ENCODE data around the gene CDH8.

The CDH8 gene

DNA sequence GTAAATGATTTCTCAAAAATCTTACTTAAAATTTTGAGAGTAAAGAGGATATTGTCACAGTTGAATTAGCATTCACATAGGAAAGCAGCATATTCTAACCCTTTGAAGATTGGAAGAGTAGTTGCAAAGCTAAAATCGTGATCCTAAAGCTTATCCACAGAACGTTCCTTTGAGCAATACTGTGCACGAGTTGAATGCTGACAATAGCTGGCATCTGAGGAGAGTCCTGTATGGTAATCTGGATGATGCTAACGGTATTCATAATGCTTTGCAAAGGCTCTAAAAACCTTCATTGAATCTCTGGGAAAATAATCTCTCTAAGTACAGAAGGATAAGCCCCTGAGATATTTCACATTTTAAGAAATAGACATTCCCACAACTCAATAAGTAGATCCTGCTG, 354.6 kb downstream of the CDH8 start:
- H3K9me3 ChIP-seq (replicated peaks; ENCODE audit: insufficient read depth, low read length), result no peaks in the 10 kb centered on the region
- H3K27ac ChIP-seq (ENCODE audit: low read length), result no peak overlapping the region
- H4K20me1 ChIP-seq (ENCODE audit: insufficient read depth, low read length), result no peaks in the 10 kb centered on the region
- H3K36me3 ChIP-seq (replicated peaks; ENCODE audit: insufficient read depth, low read length), result no peaks in the 10 kb centered on the region
- H3K4me1 ChIP-seq (ENCODE audit: low read length), result no peaks in the 10 kb centered on the region
- no peak overlapping the region for H3K4me3 ChIP-seq (ENCODE audit: low read length)
- no peaks in the 10 kb centered on the region for H3K27me3 ChIP-seq (replicated peaks; ENCODE audit: insufficient read depth, low read length)
- H3K9ac ChIP-seq (ENCODE audit: low read length), result no peak overlapping the region
- H3K4me2 ChIP-seq (ENCODE audit: low read depth, low read length), result no peak overlapping the region
- H2AFZ ChIP-seq (ENCODE audit: low read length), result no peak overlapping the region
- H3K79me2 ChIP-seq (ENCODE audit: low read length), result no peaks in the 10 kb centered on the region
- DNase-seq, result no peak
- TF ChIP-seq, protein P1, sequence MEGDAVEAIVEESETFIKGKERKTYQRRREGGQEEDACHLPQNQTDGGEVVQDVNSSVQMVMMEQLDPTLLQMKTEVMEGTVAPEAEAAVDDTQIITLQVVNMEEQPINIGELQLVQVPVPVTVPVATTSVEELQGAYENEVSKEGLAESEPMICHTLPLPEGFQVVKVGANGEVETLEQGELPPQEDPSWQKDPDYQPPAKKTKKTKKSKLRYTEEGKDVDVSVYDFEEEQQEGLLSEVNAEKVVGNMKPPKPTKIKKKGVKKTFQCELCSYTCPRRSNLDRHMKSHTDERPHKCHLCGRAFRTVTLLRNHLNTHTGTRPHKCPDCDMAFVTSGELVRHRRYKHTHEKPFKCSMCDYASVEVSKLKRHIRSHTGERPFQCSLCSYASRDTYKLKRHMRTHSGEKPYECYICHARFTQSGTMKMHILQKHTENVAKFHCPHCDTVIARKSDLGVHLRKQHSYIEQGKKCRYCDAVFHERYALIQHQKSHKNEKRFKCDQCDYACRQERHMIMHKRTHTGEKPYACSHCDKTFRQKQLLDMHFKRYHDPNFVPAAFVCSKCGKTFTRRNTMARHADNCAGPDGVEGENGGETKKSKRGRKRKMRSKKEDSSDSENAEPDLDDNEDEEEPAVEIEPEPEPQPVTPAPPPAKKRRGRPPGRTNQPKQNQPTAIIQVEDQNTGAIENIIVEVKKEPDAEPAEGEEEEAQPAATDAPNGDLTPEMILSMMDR (IDR thresholded peaks at IDR 0.05; ENCODE audit: low read length), result no peak
- TF ChIP-seq EZH2phosphoT487 (IDR thresholded peaks at IDR 0.05; ENCODE audit: low read length) (no peak), EZH2 (optimal IDR thresholded peaks at IDR 0.05; ENCODE audit: low read depth, low read length) (no peak)
- no peaks in the 10 kb centered on the region for H3K9me2 ChIP-seq (replicated peaks; ENCODE audit: insufficient read depth, low read length)
- H3F3A ChIP-seq (ENCODE audit: insufficient read depth, low read length), result no peaks in the 10 kb centered on the region

- DNase-seq, result no peak
- no peaks in the 10 kb centered on the region for H3K9me2 ChIP-seq (replicated peaks; ENCODE audit: insufficient read depth, low read length)
- H3K27me3 ChIP-seq (replicated peaks; ENCODE audit: insufficient read depth, low read length), result no peaks in the 10 kb centered on the region
- no peaks in the 10 kb centered on the region for H4K20me1 ChIP-seq (ENCODE audit: insufficient read depth, low read length)
- H3K36me3 ChIP-seq (replicated peaks; ENCODE audit: insufficient read depth, low read length), result no peaks in the 10 kb centered on the region
- no peaks in the 10 kb centered on the region for H3K79me2 ChIP-seq (ENCODE audit: low read length)
- no peak overlapping the region for H3K4me2 ChIP-seq (ENCODE audit: low read depth, low read length)
- H3K9ac ChIP-seq (ENCODE audit: low read length), result no peak overlapping the region
- H3K9me3 ChIP-seq (replicated peaks; ENCODE audit: insufficient read depth, low read length), result no peaks in the 10 kb centered on the region
- TF ChIP-seq EZH2 (optimal IDR thresholded peaks at IDR 0.05; ENCODE audit: low read depth, low read length), result no peak
- H2AFZ ChIP-seq (ENCODE audit: low read length), result no peak overlapping the region
- H3K4me1 ChIP-seq (ENCODE audit: low read length), result no peaks in the 10 kb centered on the region
- H3F3A ChIP-seq (ENCODE audit: insufficient read depth, low read length), result no peaks in the 10 kb centered on the region
- H3K4me3 ChIP-seq (ENCODE audit: low read length), result no peak overlapping the region
- no peak overlapping the region for H3K27ac ChIP-seq (ENCODE audit: low read length)
These were observed 355.1 kb downstream of the CDH8 start for GRCh38 chr16:61681124-61681523.

DNA sequence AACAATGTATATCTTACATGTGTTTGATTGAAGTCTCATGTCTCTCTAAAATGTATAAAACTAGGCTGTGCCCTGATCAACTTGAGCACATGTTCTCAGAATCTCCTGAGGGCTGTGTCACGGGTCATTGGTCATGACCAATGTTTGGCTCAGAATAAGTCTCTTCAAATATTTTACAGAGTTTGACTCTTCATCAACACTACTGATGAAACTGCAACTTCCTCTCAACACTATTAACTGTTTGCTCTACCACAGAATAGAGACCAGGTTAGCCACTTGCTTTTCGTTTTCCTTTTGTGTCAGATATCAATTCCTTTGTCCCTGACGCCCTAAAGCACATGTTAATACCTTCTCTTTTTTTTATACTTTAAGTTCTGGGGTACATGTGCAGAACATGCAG, 358.1 kb downstream of the CDH8 start:
- H3K9me3 ChIP-seq (replicated peaks; ENCODE audit: insufficient read depth, low read length), result no peaks in the 10 kb centered on the region
- no peaks in the 10 kb centered on the region for H3K36me3 ChIP-seq (replicated peaks; ENCODE audit: insufficient read depth, low read length)
- no peak overlapping the region for H3K4me2 ChIP-seq (ENCODE audit: low read depth, low read length)
- H2AFZ ChIP-seq (ENCODE audit: low read length), result no peak overlapping the region
- no peaks in the 10 kb centered on the region for H3K4me1 ChIP-seq (ENCODE audit: low read length)
- no peaks in the 10 kb centered on the region for H4K20me1 ChIP-seq (ENCODE audit: insufficient read depth, low read length)
- no peak for DNase-seq
- no peak overlapping the region for H3K4me3 ChIP-seq (ENCODE audit: low read length)
- H3K9ac ChIP-seq (ENCODE audit: low read length), result no peak overlapping the region
- H3K27me3 ChIP-seq (replicated peaks; ENCODE audit: insufficient read depth, low read length), result no peaks in the 10 kb centered on the region
- H3K79me2 ChIP-seq (ENCODE audit: low read length), result no peaks in the 10 kb centered on the region
- no peaks in the 10 kb centered on the region for H3K9me2 ChIP-seq (replicated peaks; ENCODE audit: insufficient read depth, low read length)
- TF ChIP-seq EZH2 (optimal IDR thresholded peaks at IDR 0.05; ENCODE audit: low read depth, low read length) (no peak), EZH2phosphoT487 (IDR thresholded peaks at IDR 0.05; ENCODE audit: low read length) (no peak)
- TF ChIP-seq, protein P1 (IDR thresholded peaks at IDR 0.05; ENCODE audit: low read length), result no peak
- H3K27ac ChIP-seq (ENCODE audit: low read length), result no peak overlapping the region
- H3F3A ChIP-seq (ENCODE audit: insufficient read depth, low read length), result no peaks in the 10 kb centered on the region

GRCh38 chr16:61677776-61678175, 358.5 kb downstream of the CDH8 start:
- TF ChIP-seq, protein P1 (IDR thresholded peaks at IDR 0.05; ENCODE audit: low read length), result no peak
- TF ChIP-seq EZH2 (optimal IDR thresholded peaks at IDR 0.05; ENCODE audit: low read depth, low read length) (no peak), EZH2phosphoT487 (IDR thresholded peaks at IDR 0.05; ENCODE audit: low read length) (no peak)
- H3F3A ChIP-seq (ENCODE audit: insufficient read depth, low read length), result no peaks in the 10 kb centered on the region
- H3K36me3 ChIP-seq (replicated peaks; ENCODE audit: insufficient read depth, low read length), result no peaks in the 10 kb centered on the region
- no peaks in the 10 kb centered on the region for H3K4me1 ChIP-seq (ENCODE audit: low read length)
- H3K27me3 ChIP-seq (replicated peaks; ENCODE audit: insufficient read depth, low read length), result no peaks in the 10 kb centered on the region
- no peaks in the 10 kb centered on the region for H3K79me2 ChIP-seq (ENCODE audit: low read length)
- no peak for DNase-seq
- H3K27ac ChIP-seq (ENCODE audit: low read length), result no peak overlapping the region
- no peaks in the 10 kb centered on the region for H4K20me1 ChIP-seq (ENCODE audit: insufficient read depth, low read length)
- H2AFZ ChIP-seq (ENCODE audit: low read length), result no peak overlapping the region
- no peak overlapping the region for H3K4me2 ChIP-seq (ENCODE audit: low read depth, low read length)
- no peaks in the 10 kb centered on the region for H3K9me2 ChIP-seq (replicated peaks; ENCODE audit: insufficient read depth, low read length)
- H3K9ac ChIP-seq (ENCODE audit: low read length), result no peak overlapping the region
- no peak overlapping the region for H3K4me3 ChIP-seq (ENCODE audit: low read length)
- no peaks in the 10 kb centered on the region for H3K9me3 ChIP-seq (replicated peaks; ENCODE audit: insufficient read depth, low read length)
